GM12872 (cell line): ENCODE measurements around the gene SZRD1.

ENCODE experiments used
- TF ChIP-seq, protein P1 (sequence below): IDR thresholded peaks from 3 replicates; pipeline ENCODE4 v1.5.1; 2011; ENCODE audit warnings: low read depth, mild to moderate bottlenecking, low read length, moderate library complexity; ENCODE audit not compliant: insufficient read depth

SZRD1 gene

GRCh38 chr1:16446116-16446515, 79.1 kb downstream of the SZRD1 start:
- TF ChIP-seq, protein P1, sequence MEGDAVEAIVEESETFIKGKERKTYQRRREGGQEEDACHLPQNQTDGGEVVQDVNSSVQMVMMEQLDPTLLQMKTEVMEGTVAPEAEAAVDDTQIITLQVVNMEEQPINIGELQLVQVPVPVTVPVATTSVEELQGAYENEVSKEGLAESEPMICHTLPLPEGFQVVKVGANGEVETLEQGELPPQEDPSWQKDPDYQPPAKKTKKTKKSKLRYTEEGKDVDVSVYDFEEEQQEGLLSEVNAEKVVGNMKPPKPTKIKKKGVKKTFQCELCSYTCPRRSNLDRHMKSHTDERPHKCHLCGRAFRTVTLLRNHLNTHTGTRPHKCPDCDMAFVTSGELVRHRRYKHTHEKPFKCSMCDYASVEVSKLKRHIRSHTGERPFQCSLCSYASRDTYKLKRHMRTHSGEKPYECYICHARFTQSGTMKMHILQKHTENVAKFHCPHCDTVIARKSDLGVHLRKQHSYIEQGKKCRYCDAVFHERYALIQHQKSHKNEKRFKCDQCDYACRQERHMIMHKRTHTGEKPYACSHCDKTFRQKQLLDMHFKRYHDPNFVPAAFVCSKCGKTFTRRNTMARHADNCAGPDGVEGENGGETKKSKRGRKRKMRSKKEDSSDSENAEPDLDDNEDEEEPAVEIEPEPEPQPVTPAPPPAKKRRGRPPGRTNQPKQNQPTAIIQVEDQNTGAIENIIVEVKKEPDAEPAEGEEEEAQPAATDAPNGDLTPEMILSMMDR: no peak

GRCh38 chr1:16447641-16448040, 80.6 kb downstream of the SZRD1 start:
- TF ChIP-seq, protein P1: no peak
